ENCODE data around the gene KLF15. TPM values are rescaled to one million over a fixed set of nuclear protein-coding genes. Genes with fewer than 3 reads are reported as not detected.

The KLF15 gene
- total and polyA plus RNA-seq, 9 of the 15 experiments (the other 6 are each of a cell fraction or from before 2014, with no cell fraction given) = 0.08 to 4.8 (median 1.2) TPM

DNA sequence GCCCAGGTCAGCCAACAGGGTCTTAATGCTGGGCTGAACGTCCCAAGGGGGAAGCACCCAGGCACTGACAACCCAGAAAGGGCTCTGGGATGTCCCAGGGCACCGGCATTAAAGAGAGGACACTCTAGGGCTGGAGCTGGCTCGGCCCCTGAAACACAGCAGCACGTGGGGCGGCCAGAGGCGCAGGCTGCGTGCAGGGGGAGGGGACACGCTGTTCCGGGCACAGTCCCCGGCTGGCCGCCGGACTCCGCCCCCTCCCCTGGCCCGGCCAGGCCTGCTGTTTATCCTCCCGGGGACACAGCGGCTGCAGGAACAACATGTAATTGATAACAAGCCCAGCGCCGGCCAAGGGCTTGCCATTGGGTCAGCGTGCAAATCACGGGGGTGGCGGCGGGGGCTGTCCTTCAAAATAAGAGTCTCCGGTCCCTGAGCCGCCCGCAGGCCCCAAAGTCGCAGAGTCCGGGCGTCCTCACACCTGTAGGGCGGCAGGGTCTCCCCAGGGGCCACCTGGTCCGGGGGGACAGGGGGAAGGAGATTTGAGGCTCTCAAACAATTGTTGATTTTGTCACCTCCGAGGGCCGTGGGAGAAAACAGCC, 1.3 kb downstream of the KLF15 start (continued):
- TF ChIP-seq AFF4 (CRISPR knock-in tag; IDR thresholded peaks at IDR 0.05) (no peak), CREB1 (IDR thresholded peaks at IDR 0.05) (no peak), CREB1 (CRISPR knock-in tag; IDR thresholded peaks at IDR 0.05) (0 out of 2 replicates have a peak, but pooled peaks have one; percentile 10), MTA3 (IDR thresholded peaks at IDR 0.05; ENCODE audit: borderline replicate concordance) (no peak), ZNF124 (CRISPR knock-in tag; IDR thresholded peaks at IDR 0.05) (no peak), MXI1 (IDR thresholded peaks at IDR 0.05; ENCODE audit: low read depth, low read length) (peak; percentile 55; the same call in 1 of the 2 replicates), PHTF2 (CRISPR knock-in tag; IDR thresholded peaks at IDR 0.05) (no peak), ZNF280B (CRISPR knock-in tag; IDR thresholded peaks at IDR 0.05) (no peak), PHF8 (IDR thresholded peaks at IDR 0.05; ENCODE audit: borderline replicate concordance, low read length) (no peak; the same call in 1 of the 2 replicates), HNRNPUL1 (IDR thresholded peaks at IDR 0.05; ENCODE audit: low read length) (no peak), ZNF212 (CRISPR knock-in tag; IDR thresholded peaks at IDR 0.05) (no peak), MTF1 (CRISPR knock-in tag; IDR thresholded peaks at IDR 0.05; ENCODE audit: borderline replicate concordance) (no peak), ZBTB7A (IDR thresholded peaks at IDR 0.05; ENCODE audit: borderline replicate concordance, control insufficient read depth, low read depth, low read length) (peak; percentile 77), ZNF584 (CRISPR knock-in tag; IDR thresholded peaks at IDR 0.05; ENCODE audit: low read depth) (no peak), HOXB6 (CRISPR knock-in tag; IDR thresholded peaks at IDR 0.05; ENCODE audit: borderline replicate concordance) (no peak), ZNF133 (CRISPR knock-in tag; IDR thresholded peaks at IDR 0.05) (no peak), ELF2 (CRISPR knock-in tag; IDR thresholded peaks at IDR 0.05) (no peak), ZEB2 (IDR thresholded peaks at IDR 0.05) (no peak), ZFP30 (CRISPR knock-in tag; IDR thresholded peaks at IDR 0.05; ENCODE audit: borderline replicate concordance) (no peak), HMG20A (CRISPR knock-in tag; conservative IDR thresholded peaks at IDR 0.05) (no peak), SMAD3 (CRISPR knock-in tag; conservative IDR thresholded peaks at IDR 0.05) (no peak), ZNF77 (CRISPR knock-in tag; IDR thresholded peaks at IDR 0.05) (no peak), ASH1L (IDR thresholded peaks at IDR 0.05; ENCODE audit: borderline replicate concordance, low read depth, partially characterized antibody) (no peak)
